ENCODE measurements around the gene SLIT1. TPM values are rescaled to one million over a fixed set of nuclear protein-coding genes. Genes with fewer than 3 reads are reported as not detected.

SLIT1 gene
- total RNA-seq, 4 donors from 2014 or later, result 0.04 to 0.13 TPM; not detected in 2

GRCh38 chr10:97065128-97065527, 120.6 kb downstream of the SLIT1 start:
- Histone ChIP-seq H3K4me1 (no peaks in the 10 kb centered on the region), H3K4me3 (no peak overlapping the region), H3K36me3 (no peaks in the 10 kb centered on the region), H3K9me3 (peaks cover 0 to 5% (median 0%) of the 10 kb centered on the region in 3 donors), H3K27me3 (peaks cover 33% of the 10 kb centered on the region), H3K27ac (no peak overlapping the region)
- ATAC-seq, result no peak
- TF ChIP-seq EP300 (IDR thresholded peaks at IDR 0.05) (no peak), CTCF (IDR thresholded peaks at IDR 0.05) (no peak), POLR2AphosphoS5 (IDR thresholded peaks at IDR 0.05) (no peak), POLR2A (IDR thresholded peaks at IDR 0.05) (no peak)
- WGBS, 2 donors (ENCODE audit: low coverage in 1 of 2), result 43 to 50% methylated on average over 1 of the region's 1 CpG

- no peak for TF ChIP-seq POLR2A (IDR thresholded peaks at IDR 0.05)
- Histone ChIP-seq H3K27ac (no peak overlapping the region), H3K4me3 (no peak overlapping the region), H3K27me3 (peaks cover 29% of the 10 kb centered on the region), H3K36me3 (no peaks in the 10 kb centered on the region), H3K9me3 (no peaks in the 10 kb centered on the region), H3K4me1 (no peaks in the 10 kb centered on the region)
- 60% methylated on average over 1 to 2 of the region's 24 CpGs for WGBS, 2 donors (ENCODE audit: low coverage in 1 of 2)
- no peak for ATAC-seq
These were observed 121.5 kb downstream of the SLIT1 start for GRCh38 chr10:97063983-97064837.

- H3K4me3 ChIP-seq, result no peak overlapping the region
- TF ChIP-seq POLR2A (IDR thresholded peaks at IDR 0.05) (no peak), EP300 (IDR thresholded peaks at IDR 0.05) (no peak), CTCF (IDR thresholded peaks at IDR 0.05) (no peak), POLR2AphosphoS5 (IDR thresholded peaks at IDR 0.05) (no peak)
- H3K27ac ChIP-seq, result no peak overlapping the region
- H3K36me3 ChIP-seq, result no peaks in the 10 kb centered on the region
- 55 to 78% methylated on average over 9 to 11 of the region's 20 CpGs for WGBS, 2 donors (ENCODE audit: low coverage in 1 of 2)
- H3K4me1 ChIP-seq, result peaks cover 0 to 6% (median 0%) of the 10 kb centered on the region in 3 donors
- ATAC-seq, result no peak
- no peaks in the 10 kb centered on the region for H3K9me3 ChIP-seq
- peaks cover 27% of the 10 kb centered on the region for H3K27me3 ChIP-seq
These were observed 122.3 kb downstream of the SLIT1 start for GRCh38 chr10:97063271-97063982.

- ATAC-seq, result no peak
- no peaks in the 10 kb centered on the region for H3K9me3 ChIP-seq
- H3K27me3 ChIP-seq, result peaks cover 17% of the 10 kb centered on the region
- peaks cover 0 to 10% (median 0%) of the 10 kb centered on the region in 3 donors for H3K4me1 ChIP-seq
- H3K27ac ChIP-seq, result no peak overlapping the region
- no peaks in the 10 kb centered on the region for H3K36me3 ChIP-seq
- no peak for TF ChIP-seq EP300 (IDR thresholded peaks at IDR 0.05)
- TF ChIP-seq POLR2AphosphoS5 (IDR thresholded peaks at IDR 0.05), result no peak
- TF ChIP-seq POLR2A (IDR thresholded peaks at IDR 0.05), result no peak
- no CpG with 5 or more reads among the region's 7 CpGs for WGBS, 2 donors (ENCODE audit: low coverage in 1 of 2)
- H3K4me3 ChIP-seq, result no peak overlapping the region
These were observed 123.3 kb downstream of the SLIT1 start for GRCh38 chr10:97062456-97062855.

- Histone ChIP-seq H3K36me3 (no peaks in the 10 kb centered on the region), H3K4me1 (peaks cover 0 to 10% (median 0%) of the 10 kb centered on the region in 3 donors), H3K27ac (no peak overlapping the region), H3K4me3 (no peak overlapping the region), H3K9me3 (no peaks in the 10 kb centered on the region), H3K27me3 (peaks cover 13% of the 10 kb centered on the region)
- ATAC-seq, result no peak
- TF ChIP-seq EP300 (IDR thresholded peaks at IDR 0.05), result no peak
- TF ChIP-seq CTCF (IDR thresholded peaks at IDR 0.05), result no peak
- TF ChIP-seq POLR2A (IDR thresholded peaks at IDR 0.05), result no peak
- no peak for TF ChIP-seq POLR2AphosphoS5 (IDR thresholded peaks at IDR 0.05)
- 75 to 90% methylated on average over 3 to 4 of the region's 5 CpGs for WGBS, 2 donors (ENCODE audit: low coverage in 1 of 2)
These were observed 123.7 kb downstream of the SLIT1 start for GRCh38 chr10:97062046-97062445.
